ENCODE results near the gene MOB1A. TPM values are rescaled to one million over a fixed set of nuclear protein-coding genes. Genes with fewer than 3 reads are reported as not detected.

The MOB1A gene
- total RNA-seq, 2 donors from 2014 or later, result 26.7 to 37.9 TPM

DNA sequence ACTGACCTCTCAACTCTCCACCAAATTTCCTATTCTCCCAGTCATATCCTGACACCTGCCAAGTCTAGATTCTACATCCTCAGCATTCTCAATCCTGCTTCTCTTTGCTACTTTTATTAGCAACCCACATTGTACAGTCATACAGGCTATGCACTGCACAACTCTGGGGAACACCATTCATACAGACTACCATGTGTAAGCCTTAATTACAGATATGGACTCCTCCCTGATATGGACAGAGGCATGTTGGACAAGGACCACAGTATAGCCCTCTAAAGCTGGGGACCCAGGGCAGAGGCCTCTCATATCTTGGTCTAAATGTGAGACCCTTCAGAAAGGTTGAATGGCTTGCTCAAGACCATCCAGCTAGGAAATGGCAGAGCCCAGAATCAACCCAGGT is 67.3 kb downstream of the MOB1A start:
- no peaks in the 10 kb centered on the region for H3K9me3 ChIP-seq
- H3K27ac ChIP-seq, result no peak overlapping the region
- DNase-seq (no peak), ATAC-seq (no peak)
- H3K27me3 ChIP-seq, result no peaks in the 10 kb centered on the region
- TF ChIP-seq POLR2A (IDR thresholded peaks at IDR 0.05), result no peak
- TF ChIP-seq, protein P1, sequence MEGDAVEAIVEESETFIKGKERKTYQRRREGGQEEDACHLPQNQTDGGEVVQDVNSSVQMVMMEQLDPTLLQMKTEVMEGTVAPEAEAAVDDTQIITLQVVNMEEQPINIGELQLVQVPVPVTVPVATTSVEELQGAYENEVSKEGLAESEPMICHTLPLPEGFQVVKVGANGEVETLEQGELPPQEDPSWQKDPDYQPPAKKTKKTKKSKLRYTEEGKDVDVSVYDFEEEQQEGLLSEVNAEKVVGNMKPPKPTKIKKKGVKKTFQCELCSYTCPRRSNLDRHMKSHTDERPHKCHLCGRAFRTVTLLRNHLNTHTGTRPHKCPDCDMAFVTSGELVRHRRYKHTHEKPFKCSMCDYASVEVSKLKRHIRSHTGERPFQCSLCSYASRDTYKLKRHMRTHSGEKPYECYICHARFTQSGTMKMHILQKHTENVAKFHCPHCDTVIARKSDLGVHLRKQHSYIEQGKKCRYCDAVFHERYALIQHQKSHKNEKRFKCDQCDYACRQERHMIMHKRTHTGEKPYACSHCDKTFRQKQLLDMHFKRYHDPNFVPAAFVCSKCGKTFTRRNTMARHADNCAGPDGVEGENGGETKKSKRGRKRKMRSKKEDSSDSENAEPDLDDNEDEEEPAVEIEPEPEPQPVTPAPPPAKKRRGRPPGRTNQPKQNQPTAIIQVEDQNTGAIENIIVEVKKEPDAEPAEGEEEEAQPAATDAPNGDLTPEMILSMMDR (IDR thresholded peaks at IDR 0.05), result no peak
- intact Hi-C loops (cut with DNase I), result no loop called here
- H3K36me3 ChIP-seq (replicated peaks in 1 of 2; ENCODE audit: insufficient read depth in 1 of 2, low read depth in 2 of 2), result no peaks in the 10 kb centered on the region
- no peaks in the 10 kb centered on the region for H3K4me1 ChIP-seq
- H3K4me3 ChIP-seq, result no peak overlapping the region

DNA sequence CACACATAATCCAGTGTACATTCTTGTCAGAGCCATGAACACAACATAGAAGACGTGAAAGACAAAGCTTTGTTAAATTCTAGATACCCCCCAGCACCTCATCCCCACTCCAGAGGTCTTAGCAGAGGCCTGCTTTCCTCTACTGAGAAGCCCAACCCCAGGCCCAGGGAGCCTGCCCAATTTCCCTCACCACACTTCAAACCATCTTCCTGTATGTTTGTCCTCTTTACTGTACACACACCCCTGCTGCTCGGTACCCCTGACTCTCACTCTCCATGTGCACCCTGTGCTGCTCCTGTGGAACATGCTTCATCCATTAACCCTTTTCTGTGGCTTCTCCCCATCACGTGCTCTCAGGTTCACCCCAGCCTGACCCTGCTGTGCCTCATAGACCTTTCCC is 68.1 kb downstream of the MOB1A start:
- intact Hi-C loops (cut with DNase I), result no loop called here
- Histone ChIP-seq H3K27ac (no peak overlapping the region), H3K36me3 (replicated peaks in 1 of 2; ENCODE audit: insufficient read depth in 1 of 2, low read depth in 2 of 2) (no peaks in the 10 kb centered on the region), H3K4me1 (no peaks in the 10 kb centered on the region), H3K4me3 (no peak overlapping the region), H3K27me3 (no peaks in the 10 kb centered on the region), H3K9me3 (no peaks in the 10 kb centered on the region)
- TF ChIP-seq, protein P1 (IDR thresholded peaks at IDR 0.05), result no peak
- TF ChIP-seq POLR2A (IDR thresholded peaks at IDR 0.05), result no peak
- ATAC-seq (no peak), DNase-seq (no peak)
- 71 to 82% methylated on average over 3 of the region's 3 CpGs for WGBS, 2 donors

GRCh38 chr2:74109551-74109950 is 69.1 kb downstream of the MOB1A start:
- Histone ChIP-seq H3K27me3 (no peaks in the 10 kb centered on the region), H3K9me3 (no peaks in the 10 kb centered on the region), H3K4me1 (no peaks in the 10 kb centered on the region), H3K27ac (no peak overlapping the region), H3K36me3 (replicated peaks in 1 of 2; ENCODE audit: insufficient read depth in 1 of 2, low read depth in 2 of 2) (no peaks in the 10 kb centered on the region), H3K4me3 (no peak overlapping the region)
- TF ChIP-seq, protein P1 (IDR thresholded peaks at IDR 0.05), result no peak
- TF ChIP-seq POLR2A (IDR thresholded peaks at IDR 0.05), result no peak
- intact Hi-C loops (cut with DNase I), result no loop called here
- ATAC-seq (no peak), DNase-seq (no peak)
- 88 to 89% methylated on average over 8 of the region's 8 CpGs for WGBS, 2 donors

GRCh38 chr2:74107071-74107470 is 71.6 kb downstream of the MOB1A start:
- Histone ChIP-seq H3K9me3 (no peaks in the 10 kb centered on the region), H3K36me3 (replicated peaks in 1 of 2; ENCODE audit: insufficient read depth in 1 of 2, low read depth in 2 of 2) (no peaks in the 10 kb centered on the region), H3K27ac (no peak overlapping the region), H3K27me3 (no peaks in the 10 kb centered on the region), H3K4me1 (no peaks in the 10 kb centered on the region), H3K4me3 (no peak overlapping the region)
- 62 to 70% methylated on average over 11 to 12 of the region's 12 CpGs for WGBS, 2 donors
- DNase-seq (no peak), ATAC-seq (no peak)
- TF ChIP-seq POLR2A (IDR thresholded peaks at IDR 0.05), result no peak
- TF ChIP-seq, protein P1 (IDR thresholded peaks at IDR 0.05), result no peak
- intact Hi-C loops (cut with DNase I), result no loop called here

DNA sequence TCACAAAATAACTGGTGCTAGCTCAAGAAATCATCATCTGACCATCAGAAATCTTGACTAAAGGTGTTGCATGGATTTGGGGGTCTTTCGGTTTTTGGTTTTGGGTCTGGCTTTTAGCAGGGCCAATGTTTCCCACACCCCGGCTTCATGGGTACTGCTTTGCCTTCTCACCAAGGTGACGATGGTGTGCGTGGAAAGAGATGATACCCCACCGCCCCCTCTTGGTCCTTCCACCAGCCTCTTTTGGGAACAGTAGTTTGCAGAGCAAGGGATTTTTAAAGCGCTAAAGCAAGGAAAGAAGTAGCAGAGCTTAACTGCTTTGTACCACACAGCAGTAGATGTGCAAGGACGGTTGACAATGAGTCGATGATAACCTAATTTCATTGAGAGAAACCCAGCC is 73.3 kb downstream of the MOB1A start:
- no peaks in the 10 kb centered on the region for H3K4me1 ChIP-seq
- H3K27me3 ChIP-seq, result no peaks in the 10 kb centered on the region
- DNase-seq (no peak), ATAC-seq (no peak)
- intact Hi-C loops (cut with DNase I), result no loop called here
- no peak overlapping the region for H3K27ac ChIP-seq
- WGBS, 2 donors, result 91 to 95% methylated on average over 8 of the region's 8 CpGs
- peaks cover 0 to 11% of the 10 kb centered on the region in 2 donors for H3K36me3 ChIP-seq (replicated peaks in 1 of 2; ENCODE audit: insufficient read depth in 1 of 2, low read depth in 2 of 2)
- no peak overlapping the region for H3K4me3 ChIP-seq
- no peaks in the 10 kb centered on the region for H3K9me3 ChIP-seq
- TF ChIP-seq POLR2A (IDR thresholded peaks at IDR 0.05), result no peak
- TF ChIP-seq, protein P1 (IDR thresholded peaks at IDR 0.05), result no peak

All from body of pancreas (tissue), 4 donors.